ENCODE measurements around the gene ZNF385A.
"Not testable (repeated sequence)": the region's sequence is repeated elsewhere in the genome, so short reads cannot be mapped to it uniquely, and the experiment has no call there.

ZNF385A gene

DNA sequence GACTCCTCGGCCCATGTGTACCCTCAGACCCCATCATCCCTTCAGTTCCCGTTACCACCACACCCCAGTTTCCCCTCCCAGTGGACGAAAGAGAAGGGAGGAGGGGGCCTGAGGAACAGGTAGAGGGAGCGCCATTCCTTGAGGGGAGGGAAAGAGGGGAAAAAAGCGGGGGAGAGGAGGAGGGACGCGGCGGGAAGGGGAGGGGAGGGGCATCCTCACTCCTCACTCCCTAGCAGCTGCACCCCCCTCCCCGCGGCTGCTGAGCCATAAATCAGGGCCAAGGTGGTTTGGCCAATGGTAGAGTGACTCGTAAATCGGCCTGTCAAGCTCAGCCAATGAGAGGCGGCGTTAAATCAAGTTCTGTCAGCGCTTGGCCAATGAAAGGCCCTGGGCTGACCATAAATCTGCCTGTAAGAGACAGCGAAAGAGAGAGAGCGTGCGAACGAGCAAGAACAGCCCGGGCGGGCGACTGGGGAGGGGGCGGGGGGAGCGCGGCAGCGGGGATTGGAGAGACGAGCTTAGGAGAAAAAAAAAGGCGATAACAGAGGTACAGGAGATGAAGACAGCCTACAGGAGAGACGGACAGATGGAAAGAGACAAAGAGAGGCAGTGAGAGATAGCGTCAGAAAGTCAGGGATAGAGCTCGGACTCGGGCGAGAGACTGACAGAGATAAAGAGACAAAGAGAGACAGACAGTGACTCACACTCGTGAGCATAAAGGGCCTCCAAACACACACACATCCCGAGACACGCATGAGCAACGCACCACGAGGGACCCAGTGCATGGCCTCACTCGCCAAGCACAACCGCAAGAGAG, 25.4 kb downstream of the ZNF385A start:
- in situ Hi-C loops (cut with MboI; ENCODE audit: low sequenced_read_pairs) = no loop called here

DNA sequence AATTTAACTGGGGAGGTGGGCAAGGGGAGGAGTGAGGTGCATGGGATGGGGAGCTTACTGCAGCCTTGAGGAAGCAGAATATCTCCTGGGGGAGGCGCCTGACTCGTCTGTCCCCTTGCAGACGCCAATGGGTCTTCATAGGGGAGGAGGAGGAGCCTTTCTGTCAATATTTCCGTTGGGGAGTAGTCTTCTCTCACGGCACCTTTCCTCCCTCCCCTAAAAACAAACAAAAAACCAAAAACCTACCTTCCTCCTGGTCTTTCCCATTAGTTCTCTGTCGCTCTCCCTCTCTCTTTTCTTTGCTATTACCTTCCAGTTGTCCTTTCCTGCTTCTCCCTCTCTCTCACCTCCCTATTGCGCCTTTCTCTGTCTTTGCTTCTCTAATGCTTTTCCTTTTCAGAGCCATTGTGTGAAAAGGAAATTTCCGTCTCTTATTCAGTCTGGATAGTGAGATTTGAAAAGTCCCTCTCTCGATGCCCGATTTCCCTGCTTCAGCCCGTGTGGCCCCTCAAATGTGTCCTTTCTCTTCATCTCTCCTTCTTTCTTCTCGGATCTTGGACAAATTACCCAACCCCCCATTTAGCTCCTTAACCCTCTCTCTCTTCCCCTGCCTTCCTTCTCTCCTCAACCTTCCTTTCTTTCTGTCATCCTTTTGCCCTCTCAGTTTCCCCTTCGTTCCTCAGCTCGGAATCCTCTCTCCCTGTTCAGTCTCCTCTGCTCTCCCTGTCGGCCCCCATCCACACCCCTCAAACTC, 26.2 kb downstream of the ZNF385A start:
- in situ Hi-C loops (cut with MboI; ENCODE audit: low sequenced_read_pairs) = no loop called here

DNA sequence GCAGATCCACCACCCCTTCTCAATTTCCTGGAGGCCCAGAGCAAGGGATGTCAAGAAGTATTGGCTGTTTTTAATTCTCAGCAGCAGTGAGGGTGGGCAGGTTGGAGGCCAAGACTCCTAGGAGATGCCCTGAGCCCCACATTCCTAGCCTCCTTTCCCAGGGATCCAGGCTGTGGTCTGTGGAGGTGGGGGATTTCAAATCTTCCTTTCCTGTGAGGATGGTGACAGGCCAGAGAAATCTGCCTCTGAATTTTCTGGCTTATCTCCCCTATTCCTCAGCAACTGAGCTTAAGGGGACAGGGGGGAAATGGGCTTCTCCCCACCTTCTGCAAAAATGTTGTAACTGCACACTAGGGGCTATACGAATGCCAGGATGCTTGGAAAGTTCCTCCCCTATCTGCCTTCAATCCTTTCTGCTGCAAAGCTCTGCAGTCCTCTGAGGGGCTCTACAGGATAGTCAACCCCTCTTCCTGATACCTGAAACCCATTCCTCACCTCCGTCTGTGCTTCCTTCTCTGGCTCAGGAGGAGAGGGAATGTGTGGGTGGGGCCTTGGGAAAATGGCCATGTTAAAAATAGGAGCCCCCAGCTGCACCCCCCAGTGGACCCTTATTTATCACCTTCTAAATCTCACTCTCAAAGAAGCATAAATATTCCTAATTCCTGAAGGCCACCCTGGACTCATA, 26.9 kb downstream of the ZNF385A start:
- in situ Hi-C loops (cut with MboI; ENCODE audit: low sequenced_read_pairs) = no loop called here

- in situ Hi-C loops (cut with MboI; ENCODE audit: low sequenced_read_pairs) = no loop called here
Measured at GRCh38 chr12:54356951-54357356, 27.6 kb downstream of the ZNF385A start.

DNA sequence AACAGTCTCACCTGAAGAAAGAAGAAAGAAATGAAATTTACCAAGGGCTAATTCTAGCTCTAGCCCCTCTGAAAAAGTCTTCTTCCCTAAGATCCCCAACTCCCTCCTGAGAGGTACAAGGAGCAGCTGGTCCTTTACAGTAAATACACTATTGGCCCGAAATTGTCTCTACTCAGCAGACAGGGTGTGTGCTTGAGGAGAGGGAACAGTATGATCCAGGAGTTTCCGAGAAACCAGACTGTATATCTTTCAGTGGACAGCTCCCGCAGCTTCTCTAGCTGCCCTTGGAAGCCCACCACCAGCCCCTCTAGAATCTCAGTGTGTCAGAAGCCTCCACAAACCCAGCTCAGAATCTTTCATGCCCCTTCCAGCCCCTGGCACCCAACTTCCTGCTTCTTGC, 28.3 kb downstream of the ZNF385A start:
- in situ Hi-C loops (cut with MboI; ENCODE audit: low sequenced_read_pairs) = no loop called here

GRCh38 chr12:54355104-54355815, 29.3 kb downstream of the ZNF385A start:
- in situ Hi-C loops (cut with MboI; ENCODE audit: low sequenced_read_pairs) = no loop called here

DNA sequence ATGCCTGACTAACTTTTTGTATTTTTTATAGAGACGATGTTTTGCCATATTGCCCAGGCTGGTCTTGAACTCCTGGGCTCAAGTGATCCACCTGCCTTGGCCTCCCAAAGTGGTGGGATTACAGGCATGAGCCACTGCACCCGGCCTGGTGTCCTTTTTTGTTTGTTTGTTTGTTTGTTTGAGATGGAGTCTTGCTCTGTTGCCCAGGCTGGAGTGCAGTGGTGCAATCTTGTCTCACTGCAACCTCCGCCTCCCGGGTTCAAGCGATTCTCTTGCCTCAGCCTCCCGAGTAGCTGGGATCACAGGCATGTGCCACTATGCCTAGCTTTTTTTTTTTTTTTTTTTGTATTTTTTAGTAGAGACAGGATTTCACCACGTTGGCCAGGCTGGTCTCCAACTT, 30.3 kb downstream of the ZNF385A start:
- in situ Hi-C loops (cut with MboI; ENCODE audit: low sequenced_read_pairs) = not testable (repeated sequence)

GRCh38 chr12:54352891-54353874, 31.4 kb downstream of the ZNF385A start:
- in situ Hi-C loops (cut with MboI; ENCODE audit: low sequenced_read_pairs) = no loop called here

GRCh38 chr12:54352022-54352531, 32.5 kb downstream of the ZNF385A start:
- in situ Hi-C loops (cut with MboI; ENCODE audit: low sequenced_read_pairs) = no loop called here

GRCh38 chr12:54351341-54351740, 33.2 kb downstream of the ZNF385A start:
- in situ Hi-C loops (cut with MboI; ENCODE audit: low sequenced_read_pairs) = no loop called here

GRCh38 chr12:54350743-54351142, 33.8 kb downstream of the ZNF385A start:
- in situ Hi-C loops (cut with MboI; ENCODE audit: low sequenced_read_pairs) = no loop called here

DNA sequence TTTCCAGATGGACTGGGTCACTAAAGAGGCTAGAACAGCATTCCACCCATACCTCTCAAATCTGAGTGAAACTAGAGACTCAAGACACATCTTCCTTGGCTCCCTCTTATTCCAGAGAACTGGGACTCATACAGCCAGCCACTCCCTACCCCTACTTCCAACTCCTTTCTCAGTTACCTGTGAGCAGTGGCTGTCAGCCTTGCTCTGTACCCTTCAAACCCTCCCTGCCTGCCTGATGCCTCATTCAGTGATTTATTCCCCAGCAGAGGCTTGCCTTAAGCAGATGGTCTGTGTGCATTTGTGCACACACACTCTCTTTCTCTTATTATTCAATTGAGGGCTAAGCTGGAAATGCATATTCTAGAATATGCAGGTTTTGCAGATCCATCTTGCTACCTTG, 34.9 kb downstream of the ZNF385A start:
- in situ Hi-C loops (cut with MboI; ENCODE audit: low sequenced_read_pairs) = no loop called here

DNA sequence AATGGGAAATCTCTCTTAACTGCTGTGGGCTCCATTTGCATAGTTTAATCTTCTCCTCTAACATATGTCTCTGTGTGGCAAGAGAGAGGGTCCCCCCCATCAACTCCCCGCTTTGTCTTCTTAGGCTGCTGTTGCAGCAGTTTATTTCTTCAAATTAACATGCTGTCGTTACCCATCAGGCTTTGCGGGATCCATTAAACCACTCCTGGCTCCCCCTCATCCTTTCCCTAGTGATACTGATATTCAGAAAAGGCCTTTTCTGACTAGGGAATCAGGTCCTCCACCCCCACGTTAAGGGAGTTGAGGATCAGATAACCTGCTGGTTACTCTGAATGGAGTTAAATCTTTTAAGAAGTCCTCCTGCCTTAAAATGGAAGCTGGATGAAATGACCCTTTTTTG, 35.5 kb downstream of the ZNF385A start:
- in situ Hi-C loops (cut with MboI; ENCODE audit: low sequenced_read_pairs) = no loop called here

GRCh38 chr12:54341378-54342300, 42.9 kb downstream of the ZNF385A start:
- in situ Hi-C loops (cut with MboI; ENCODE audit: low sequenced_read_pairs) = no loop called here

GRCh38 chr12:54340846-54341245, 43.7 kb downstream of the ZNF385A start:
- in situ Hi-C loops (cut with MboI; ENCODE audit: low sequenced_read_pairs) = no loop called here

GRCh38 chr12:54338698-54339296, 45.7 kb downstream of the ZNF385A start:
- in situ Hi-C loops (cut with MboI; ENCODE audit: low sequenced_read_pairs) = no loop called here

DNA sequence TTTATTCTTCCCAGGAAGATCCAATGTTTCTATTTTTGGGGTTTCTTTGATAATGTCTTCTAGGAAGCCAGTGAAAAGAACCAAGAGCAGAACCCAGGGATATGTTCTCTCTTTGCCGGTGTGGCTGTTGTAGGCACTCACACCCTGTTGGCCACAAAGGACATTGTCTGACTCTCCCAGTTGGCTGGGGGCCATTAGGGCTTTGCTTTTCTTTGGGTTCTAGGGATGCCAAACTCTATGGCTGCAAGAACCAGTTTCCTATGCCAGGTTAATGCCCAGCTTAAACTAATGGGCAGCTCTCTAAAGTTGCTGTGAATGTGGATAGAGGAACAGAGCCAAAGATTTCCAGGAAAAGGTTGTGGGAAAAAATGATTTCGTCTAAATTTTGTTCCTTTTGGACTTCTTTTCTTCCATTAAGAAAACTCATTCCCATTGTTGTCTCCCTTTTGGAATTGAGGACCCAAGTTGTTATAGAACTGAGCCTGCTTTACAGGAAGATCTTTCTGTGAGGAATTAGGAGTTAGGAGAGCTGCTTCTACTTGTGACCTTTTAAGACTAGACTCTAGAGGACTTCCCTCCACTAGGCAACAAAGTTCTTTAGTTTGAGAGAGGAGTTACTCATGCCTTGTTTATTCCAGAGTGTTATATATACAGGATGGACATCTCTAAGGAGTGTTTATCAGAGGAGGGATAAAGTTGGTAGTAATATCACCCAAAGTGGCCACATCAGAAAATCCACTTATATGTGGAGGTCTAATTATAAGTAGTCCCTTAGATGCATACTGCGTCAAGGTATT, 46.5 kb downstream of the ZNF385A start:
- in situ Hi-C loops (cut with MboI; ENCODE audit: low sequenced_read_pairs) = no loop called here
